HG02642 (cell line): ENCODE measurements around the gene DNAL1.

Source experiments
- ATAC-seq: cut with Tn5 transposase; IDR thresholded peaks from one replicate; pipeline ENCODE4 v1.9.1; 2021; ENCODE audit warnings: mild to moderate bottlenecking; ENCODE audit not compliant: unreplicated experiment, poor library complexity

The DNAL1 gene

GRCh38 chr14:73722581-73722980 is 77.8 kb downstream of the DNAL1 start:
- ATAC-seq = no peak

DNA sequence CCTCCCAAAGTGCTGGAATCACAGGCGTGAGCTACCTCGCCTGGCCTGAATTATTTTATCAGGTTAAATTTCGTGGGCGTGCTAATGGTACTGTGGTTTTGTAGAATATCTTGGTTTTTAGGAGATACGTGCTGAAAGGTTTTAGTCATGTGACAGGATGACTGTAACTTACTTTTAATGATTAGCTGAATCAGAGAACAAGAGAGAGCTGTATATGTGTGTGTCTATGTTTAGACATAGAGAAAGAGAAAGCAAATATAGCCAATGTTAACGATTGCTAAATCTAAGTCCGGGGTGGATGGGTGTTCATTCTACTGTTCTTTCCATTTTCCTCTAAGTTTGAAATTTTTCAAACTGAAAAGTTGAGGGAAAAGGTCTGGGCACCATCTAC is 78.6 kb downstream of the DNAL1 start:
- ATAC-seq = no peak

- ATAC-seq = no peak
These were observed 79.2 kb downstream of the DNAL1 start for GRCh38 chr14:73723797-73724661.

- no peak for ATAC-seq
These were observed 79.9 kb downstream of the DNAL1 start for GRCh38 chr14:73724696-73725095.

DNA sequence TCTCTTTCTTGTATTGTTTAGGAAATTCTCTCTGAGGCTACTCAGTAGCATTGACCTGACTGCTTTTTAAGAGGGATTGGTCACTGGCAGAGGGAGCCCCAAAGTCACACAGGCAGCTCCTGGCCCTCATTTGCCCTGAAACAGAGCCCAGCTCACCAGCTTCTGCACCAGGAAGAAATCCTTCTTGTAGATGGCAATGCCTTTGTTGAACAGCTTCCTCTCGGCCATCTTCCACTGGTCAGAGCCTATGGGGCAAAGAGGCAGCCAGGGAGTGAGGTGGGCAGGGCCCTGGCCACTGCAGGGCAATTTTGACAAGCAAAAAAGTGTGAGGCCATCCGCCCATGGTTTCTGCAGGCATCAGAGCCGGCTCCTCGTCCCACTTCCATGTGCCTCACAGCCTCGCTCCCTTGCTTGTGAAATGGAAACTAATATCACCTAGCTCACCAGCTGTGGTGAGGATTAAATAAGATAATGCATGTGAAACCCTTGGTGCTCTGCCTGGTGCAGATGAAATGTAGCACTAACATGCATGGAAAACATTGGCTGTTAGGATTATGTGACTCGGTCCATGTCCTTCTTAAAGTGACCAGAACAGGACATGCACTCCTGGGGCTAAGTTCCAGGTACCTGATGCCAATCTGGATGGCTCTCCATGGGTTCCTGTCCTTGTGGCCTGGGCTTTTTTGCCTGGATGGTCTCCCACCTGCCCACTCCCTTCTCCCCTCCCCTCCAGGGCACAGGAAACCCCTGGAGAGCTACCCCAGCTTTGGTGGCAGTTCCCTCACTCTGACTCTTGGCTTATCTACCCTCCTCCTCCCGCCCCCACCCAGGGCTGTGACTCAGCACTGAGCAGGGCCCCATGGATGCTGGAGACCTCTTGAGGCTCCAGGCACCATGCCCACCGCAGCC is 80.6 kb downstream of the DNAL1 start:
- no peak for ATAC-seq

- no peak for ATAC-seq
These were observed 81.5 kb downstream of the DNAL1 start for GRCh38 chr14:73726025-73726961.

- ATAC-seq = no peak
These were observed 82.4 kb downstream of the DNAL1 start for GRCh38 chr14:73727166-73727565.

DNA sequence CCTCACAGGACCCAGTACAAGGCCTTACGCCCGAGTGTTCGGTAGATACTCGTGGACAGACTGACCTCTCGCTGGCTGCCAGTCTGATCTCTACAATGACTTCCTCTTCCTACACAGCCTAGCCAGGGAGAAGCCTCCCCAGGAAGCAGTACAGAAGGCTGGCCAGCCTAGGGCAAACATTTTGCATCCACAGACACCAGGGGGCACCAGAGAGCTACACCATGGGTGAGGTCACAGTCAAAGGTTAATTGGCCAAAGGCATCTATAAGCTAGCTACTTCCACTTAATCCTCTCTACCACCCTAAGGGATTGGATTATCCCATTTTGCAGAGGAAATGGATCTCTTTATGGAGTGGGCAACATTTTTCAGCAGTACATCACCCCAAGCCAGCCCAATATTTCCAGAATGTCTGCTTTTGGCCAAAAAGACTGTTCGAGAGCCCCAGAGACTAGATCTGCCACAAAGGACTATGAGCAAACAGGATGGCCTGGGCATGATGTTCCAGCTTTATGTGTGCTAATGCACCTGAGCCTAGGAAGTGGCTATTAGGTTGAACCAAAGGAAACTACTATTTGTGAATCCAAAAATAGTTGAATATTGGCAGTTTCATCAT is 84.0 kb downstream of the DNAL1 start:
- ATAC-seq = no peak

DNA sequence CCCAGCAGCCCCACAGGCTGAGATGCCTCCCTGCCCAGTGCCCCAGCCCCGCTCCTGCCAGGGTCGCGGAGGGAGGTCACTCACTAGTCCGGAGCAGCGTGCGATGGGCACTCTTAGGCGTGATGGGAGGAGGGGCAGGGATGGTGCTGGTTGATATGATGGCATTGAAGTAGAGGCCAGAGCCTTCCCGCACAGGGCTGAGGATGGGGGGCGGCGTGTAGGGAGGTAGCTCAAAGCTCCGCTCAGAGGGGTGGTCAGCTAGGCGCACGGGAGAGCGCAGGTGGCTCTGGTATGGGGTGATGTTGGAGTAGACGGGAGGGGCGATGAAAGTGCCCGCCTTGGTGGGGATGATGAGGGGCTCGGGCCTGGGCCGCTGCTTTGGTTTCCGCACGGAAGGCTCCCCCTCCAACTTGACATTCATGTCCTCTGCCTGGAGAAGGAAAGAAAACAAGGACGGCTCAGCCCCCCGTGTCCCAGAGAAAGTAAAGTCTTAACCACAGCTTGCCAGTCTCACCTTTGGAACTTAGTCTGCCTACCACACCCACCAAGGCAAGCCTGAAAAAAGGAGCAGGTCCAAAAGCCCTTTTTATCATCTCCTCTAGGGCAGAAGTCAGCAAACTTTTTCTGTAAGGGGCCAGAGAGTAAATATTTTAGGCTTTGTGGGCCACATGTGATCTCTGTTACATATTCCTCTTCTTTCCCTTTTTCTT is 84.9 kb downstream of the DNAL1 start:
- ATAC-seq = no peak

DNA sequence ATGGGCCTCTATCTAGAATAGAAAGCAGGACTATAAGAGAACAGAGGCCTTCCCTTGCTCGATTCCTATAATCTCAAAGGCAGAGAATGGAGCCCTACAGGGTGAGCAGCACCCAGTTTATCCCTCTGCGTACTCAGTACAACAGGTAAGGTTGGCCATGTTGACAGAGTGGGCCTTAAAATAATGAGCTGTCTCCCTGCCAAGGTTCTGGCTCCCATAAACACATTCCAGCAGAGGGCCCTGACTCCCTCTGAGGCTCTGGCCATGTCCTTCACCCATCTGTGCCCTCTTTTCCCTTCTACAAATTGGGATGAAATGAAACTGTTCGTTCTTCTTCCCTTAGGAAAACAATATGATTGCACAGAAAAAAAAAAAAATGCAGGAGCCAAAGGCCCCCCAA is 86.3 kb downstream of the DNAL1 start:
- no peak for ATAC-seq

DNA sequence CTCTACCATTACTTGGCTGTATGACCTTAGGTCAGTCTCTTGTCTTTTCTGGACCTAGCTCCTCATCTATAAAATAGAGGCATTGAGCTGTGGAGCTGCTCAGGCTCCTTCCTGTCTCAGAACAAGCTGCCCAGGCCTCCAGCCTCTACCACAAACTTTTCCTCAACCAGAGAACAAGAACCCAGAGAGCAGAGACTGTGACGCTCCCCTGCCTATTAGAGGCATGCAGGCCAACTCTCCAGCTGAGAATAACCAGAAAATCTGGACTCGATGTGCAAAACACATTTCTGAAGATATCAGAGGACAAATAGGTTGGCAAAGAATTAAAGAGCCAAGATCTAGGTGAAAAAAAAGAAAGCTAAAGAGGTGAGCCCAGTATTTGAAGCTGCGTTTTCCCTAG is 87.2 kb downstream of the DNAL1 start:
- ATAC-seq = no peak

GRCh38 chr14:73736842-73737241 is 92.1 kb downstream of the DNAL1 start:
- ATAC-seq = no peak

DNA sequence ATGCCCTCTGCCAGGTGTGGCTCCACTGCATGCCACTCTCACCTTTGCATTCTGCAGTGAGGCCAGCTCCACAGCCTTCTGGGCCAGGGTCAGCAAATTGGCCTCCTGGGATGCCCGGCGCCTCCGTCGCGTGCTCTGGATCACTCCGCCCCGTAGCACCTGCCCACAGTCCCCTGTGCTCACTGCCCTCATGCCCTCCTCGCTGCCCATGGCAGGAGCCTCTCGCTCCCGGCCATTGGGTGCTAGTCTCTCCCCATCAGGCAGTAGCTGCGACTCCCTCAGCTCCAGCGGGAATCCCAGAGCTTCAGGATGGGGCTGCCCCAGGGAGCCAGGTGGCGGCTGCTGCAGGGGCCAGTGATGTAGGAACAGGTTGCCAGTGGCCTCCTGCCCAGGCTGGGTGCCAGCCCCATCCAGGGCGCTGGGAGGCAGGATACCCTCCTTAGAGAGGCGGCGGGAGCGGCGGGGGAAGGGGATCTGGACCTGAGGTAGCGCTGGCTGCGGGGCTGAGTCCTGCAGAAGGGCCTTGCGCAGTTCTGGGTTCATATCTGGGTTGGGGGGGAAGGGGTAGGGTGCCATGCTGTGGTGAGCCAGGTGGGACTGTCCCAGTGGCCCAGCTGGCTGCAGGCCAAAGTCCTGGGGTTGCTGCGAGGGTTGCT is 93.9 kb downstream of the DNAL1 start:
- ATAC-seq = no peak

- ATAC-seq = no peak
These were observed 94.5 kb downstream of the DNAL1 start for GRCh38 chr14:73739174-73739898.

DNA sequence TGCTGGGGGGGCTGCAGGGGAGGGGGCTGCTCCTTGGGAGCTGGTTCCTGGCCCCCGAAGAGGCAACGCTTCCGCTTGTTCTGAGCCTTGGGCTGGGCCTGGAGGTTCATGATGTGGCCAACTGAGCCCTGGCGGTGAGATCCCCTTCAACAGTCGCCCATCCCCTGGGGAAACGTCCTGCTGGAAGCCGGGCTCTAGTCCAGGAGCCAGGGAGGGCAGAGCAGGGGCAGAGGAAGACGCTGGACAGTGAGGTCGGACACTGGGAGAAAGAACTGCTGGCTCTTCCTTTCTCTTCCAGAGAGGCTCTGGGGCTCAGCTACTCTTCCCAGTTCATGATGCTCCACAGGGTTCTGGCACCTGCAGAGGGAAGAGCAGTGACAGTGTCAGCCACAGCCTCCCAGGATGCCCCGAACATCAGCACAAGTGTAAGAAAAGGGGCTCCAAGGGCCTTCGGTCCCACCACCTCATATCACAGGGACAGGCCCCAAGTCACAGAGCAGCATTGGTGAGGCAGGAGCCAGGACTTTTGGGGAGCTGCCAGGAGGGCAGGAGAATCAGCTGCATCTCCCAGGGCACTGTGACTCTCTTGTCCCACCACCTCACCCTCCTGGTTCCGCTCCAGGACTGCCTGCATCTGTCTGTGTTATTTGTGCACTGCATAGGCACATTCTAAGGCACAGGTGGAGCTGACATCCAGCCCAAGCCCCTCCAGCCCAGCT is 95.3 kb downstream of the DNAL1 start:
- ATAC-seq = no peak

- no peak for ATAC-seq
These were observed 96.0 kb downstream of the DNAL1 start for GRCh38 chr14:73740618-73741326.

DNA sequence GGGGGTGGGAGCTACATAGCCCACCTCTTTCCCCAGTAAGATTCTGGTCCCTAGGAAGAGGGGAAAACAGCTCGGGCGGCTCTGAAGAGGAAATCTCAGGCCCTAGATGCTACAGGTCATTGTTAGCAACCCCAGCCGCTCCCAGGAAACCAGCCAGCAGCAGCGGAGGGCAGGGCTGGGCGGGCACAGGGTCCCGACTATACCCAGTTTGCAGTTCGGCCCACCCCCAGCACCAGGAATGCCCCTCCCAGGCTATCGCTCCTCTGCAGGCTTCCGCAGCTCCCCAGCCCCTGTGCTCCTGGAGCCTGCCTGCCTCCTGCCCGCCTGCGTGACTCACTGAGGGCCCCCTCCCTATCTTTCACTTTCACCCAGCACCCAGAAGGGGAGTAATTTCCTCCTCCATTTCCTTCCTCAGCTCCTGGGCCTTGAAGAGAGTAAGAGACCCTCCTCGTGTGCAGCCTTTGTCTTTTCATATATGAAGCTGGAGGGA is 96.6 kb downstream of the DNAL1 start:
- peak; percentile 31 for ATAC-seq
